Stimulated activated CD4-positive, alpha-beta T cell treated with anti-CD3 and anti-CD28 coated beads, TNF-alpha, amount 100 ng/mL, for 1 hour (primary cell): ENCODE measurements around the gene ZMYND11.

ENCODE experiments used
- DNase-seq, 3 donors: peaks; one replicate each; pipeline ENCODE4 v3.0.0-alpha.2; 2020; ENCODE audit warnings: low read depth in 3 of 3, low spot score in 1 of 3

The ZMYND11 gene

GRCh38 chr10:191703-192518 is 56.7 kb downstream of the ZMYND11 start:
- no peak for DNase-seq

- DNase-seq: no peak
Observed at GRCh38 chr10:194281-194680, 59.0 kb downstream of the ZMYND11 start.

- no peak for DNase-seq
Observed at GRCh38 chr10:200405-200804, 65.2 kb downstream of the ZMYND11 start.

DNA sequence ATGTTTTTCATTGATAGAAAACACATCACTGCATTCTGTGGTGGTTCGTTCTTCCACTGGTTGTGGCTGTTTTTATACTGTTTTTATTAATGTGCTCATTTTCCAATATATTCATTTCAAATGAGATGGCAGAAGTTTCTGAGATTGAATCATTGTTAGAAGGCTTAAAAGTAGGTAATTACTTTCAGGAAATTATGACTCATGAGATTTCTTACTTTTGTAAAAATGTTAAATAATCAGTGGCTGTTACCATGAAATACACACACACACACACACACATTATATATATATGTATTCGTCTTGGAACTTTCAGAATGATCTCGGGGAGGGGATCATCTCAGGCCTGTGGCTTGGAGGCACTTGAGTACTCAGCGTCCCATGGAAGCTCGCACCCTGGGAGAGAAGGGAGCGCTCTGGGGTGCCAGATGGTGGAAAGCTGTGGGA is 66.1 kb downstream of the ZMYND11 start:
- no peak for DNase-seq

GRCh38 chr10:208616-209015 is 73.4 kb downstream of the ZMYND11 start:
- DNase-seq: no peak

DNA sequence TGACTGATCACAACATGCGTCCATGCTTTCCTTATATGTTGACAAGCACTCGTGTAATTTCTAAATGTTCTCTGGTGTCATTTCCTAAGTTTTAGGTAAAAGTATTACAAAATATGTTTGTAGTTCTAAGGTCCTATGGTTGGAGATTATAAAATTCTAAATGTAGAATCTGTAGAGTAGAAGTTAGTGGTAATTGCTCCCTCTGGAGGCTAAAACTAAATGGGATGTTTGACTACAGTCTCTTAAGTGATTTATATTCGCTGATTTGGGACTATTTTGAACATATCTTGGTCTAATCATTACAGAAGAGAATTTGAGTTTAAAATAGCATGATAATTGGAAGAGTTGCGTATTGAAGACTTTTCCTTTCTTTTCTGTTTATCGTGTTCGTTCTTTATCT is 74.1 kb downstream of the ZMYND11 start:
- DNase-seq: no peak

DNA sequence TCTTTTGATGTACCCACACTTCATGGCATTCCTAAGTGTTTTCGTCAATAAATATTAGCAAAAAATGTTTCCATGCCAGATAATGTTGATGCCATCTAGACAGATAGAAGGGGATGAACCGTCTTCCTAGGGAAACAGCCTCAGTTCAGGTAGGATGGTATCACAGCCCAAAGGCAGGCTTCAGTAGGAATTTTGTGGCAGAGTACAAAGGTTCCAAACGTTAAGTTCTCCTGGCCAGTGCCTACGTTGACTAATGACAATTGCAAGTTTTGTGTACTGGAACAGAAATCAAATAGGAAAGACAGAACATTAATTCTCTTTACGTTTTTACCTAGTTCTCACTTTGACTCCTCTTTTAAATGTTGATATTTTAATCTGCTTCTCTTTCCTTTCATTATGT is 75.0 kb downstream of the ZMYND11 start:
- DNase-seq: no peak

DNA sequence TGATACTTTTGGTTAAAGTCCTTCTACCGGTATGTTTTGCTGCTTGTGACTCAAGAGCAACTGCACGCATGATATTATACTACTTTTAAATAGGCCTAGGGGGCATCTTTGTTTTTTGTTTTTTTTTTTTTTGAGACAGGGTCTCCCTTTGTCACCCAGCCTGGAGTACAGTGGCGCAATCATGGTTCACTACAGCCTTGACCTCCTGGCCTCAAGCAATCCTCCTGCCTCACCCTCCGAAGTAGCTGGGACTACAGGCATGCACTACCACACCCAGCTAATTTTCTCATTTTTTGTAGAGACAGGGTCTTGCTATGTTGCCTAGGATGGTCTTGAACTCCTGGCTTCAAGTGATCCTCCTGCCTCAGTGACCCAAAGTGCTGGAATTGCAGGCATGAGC is 80.2 kb downstream of the ZMYND11 start:
- no peak for DNase-seq

- DNase-seq: no peak
Observed at GRCh38 chr10:218798-219197, 83.5 kb downstream of the ZMYND11 start.

DNA sequence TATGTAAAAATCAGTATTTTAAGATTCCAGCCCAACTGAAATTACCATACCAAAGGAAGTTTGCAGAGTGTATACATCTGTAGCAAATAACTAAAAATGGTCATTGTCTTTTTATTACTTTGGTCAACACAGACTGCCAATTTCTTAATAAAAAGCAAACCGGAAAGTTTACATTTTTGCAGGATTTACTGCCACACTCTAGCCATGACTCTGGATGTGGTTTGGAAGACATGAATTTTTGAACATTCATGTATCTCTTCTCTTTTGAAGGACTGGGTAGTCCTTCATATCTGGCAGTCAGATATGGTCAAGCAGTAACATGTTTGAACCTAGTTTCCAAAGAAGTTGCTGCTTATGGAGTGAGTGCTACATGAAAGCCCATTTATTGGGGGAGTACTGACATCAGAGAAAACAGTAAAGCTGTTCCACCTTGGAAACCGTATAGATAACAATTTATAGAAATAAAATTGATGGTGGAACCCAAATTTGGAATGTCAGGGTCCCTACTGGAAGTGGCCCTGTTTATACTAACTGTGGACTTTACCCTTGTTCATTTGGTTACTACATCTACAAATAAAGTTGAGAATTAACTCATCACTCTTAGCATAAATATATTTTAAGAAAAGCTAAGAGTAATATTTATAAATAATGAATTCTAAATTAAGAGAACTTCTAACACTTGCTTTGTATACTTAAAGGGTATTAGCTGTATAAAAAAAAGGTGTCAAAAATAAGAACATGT is 84.6 kb downstream of the ZMYND11 start:
- no peak for DNase-seq

- DNase-seq: no peak
Observed at GRCh38 chr10:224571-224970, 89.3 kb downstream of the ZMYND11 start.

- DNase-seq: no peak
Observed at GRCh38 chr10:226018-226417, 90.8 kb downstream of the ZMYND11 start.

- DNase-seq: no peak
Observed at GRCh38 chr10:227014-227413, 91.8 kb downstream of the ZMYND11 start.

DNA sequence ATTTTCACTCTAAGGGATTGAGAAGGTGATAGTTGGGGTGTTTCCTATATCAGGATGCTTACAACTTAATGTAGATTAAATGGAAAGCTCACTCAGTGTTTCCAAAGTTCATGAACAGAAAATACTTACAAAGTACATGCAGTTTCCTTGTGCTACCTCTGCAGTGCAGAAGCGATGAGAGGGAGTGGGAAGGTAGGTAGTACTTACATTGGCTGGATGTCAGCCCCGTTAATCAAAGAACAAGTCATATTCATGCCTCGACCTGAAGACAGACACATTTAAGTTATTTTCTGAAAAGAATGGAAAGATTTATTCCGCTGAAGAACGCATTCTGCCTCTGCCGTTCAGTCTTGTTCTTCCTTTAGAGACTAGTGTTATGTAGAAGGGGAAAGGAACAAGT is 93.1 kb downstream of the ZMYND11 start:
- no peak for DNase-seq

GRCh38 chr10:230758-231157 is 95.5 kb downstream of the ZMYND11 start:
- no peak for DNase-seq

- DNase-seq: no peak
Observed at GRCh38 chr10:232061-232460, 96.8 kb downstream of the ZMYND11 start.

DNA sequence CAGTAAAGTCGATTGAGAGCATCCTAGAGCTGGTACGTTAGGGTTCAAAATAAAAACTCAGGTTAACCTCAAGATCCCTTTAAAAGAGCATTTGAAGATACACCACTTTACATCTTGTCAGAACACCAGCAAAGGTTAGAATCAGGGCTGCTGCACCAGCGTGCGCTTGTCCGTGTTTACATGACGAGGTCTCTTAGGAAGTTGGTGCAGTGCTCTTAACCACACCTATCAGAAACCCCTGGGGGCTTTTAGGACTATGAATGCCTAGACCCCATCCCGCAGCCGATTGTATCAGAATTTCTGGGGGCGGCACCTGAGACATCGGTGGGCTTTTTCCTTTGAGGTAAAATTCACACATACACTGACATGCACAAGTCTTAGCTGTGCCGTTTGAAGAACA is 97.6 kb downstream of the ZMYND11 start:
- no peak for DNase-seq

DNA sequence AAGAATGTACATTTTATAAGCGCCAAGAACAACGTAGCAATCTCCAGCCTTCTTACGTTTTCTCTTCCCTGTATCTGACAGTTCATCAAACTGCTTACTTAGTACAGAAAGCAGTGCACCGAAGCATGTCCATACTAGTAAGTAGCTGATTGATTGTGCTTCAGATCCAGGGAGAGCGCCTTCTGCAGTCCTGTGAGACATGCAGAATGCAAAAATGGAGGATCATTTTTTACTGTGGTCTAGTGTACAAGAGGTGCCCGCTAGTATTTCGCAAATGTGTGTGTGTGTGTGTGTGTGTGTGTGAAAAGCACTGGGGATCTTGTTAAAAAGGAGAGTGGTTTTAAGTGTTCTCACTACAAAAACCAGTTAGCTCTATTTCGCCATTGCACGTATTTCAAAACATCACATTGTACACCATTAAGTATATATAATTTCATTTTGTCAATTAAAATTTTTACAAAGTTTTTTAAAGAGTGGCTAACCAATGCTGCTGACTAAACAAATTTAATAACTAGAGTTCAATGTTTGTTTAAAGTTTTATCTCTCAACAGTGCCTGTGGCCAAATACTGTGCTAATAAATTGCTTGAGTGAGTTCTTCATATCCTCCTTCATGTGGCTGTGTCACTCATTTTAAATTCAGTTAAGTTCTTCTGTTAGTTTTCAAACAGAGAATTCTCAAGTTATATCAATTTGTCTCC is 99.6 kb downstream of the ZMYND11 start:
- DNase-seq: no peak

DNA sequence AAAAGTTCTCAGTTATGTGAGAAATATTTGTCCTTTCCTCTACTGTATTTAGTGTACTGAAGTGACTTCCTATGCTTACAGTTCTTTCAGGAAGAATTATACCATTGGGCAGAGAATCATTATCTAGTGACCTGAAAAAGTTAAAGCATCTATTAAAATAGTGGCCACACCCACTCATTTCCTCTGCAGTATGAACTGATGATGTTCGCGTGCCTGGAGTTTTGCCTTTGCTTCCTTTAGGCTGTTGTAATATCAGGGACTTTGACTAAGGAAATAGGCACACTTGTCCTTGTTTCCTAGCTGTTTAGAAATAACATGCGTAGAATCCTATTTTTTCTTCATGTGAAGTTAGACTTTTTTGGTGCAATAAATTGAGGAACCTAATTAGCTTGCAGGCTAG is 100.7 kb downstream of the ZMYND11 start:
- no peak for DNase-seq

DNA sequence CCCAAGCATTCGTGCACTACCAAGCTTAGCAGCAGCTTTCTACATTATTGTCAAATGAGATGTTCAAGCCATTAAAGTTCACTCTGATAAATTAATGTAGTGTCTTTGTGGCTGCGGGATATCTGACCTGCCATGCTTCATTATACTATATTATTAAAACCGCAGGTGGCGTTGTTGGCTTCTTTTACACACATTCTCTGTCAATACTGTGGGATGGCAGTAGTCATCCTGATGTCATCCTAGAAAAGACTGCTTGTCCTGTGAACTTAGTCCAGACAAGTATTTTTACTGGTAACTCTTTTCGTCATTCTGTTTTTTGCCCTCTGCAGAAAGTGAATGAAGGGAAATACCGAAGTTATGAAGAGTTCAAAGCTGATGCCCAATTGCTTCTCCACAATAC is 103.9 kb downstream of the ZMYND11 start:
- DNase-seq: no peak

DNA sequence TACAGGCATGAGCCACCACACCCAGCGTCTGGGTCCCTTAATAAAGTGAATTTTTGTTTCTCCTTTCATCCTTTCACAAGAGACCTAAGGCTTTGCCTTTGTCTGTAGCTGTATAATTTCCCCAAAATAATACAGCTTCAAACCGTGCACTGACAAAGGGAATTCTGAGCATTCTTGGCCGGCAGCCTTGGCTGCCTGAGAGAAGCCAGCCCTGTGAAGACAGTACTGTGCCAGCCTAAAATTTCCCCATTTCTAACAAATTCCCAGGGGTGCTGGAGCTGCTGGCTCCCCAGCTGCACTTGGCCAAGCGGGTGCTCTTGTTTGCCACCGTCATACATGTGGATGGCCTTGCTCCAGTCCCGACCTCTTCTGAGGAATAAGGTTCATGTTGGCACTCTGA is 106.2 kb downstream of the ZMYND11 start:
- DNase-seq: no peak
